DOHH2 (cell line): ENCODE data around the gene VAC14.

ENCODE experiments used
- H3F3A ChIP-seq: fragments of 200-600 bp; sonication (generic), shearing (Covaris generic); 2 replicates; pipeline ENCODE4 v1.6.0; 2016; ENCODE audit warnings: antibody characterized with exemption, mild to moderate bottlenecking; ENCODE audit not compliant: control insufficient read depth, insufficient read depth
- H3K27ac ChIP-seq: fragments of 200-600 bp; sonication (generic); 2 replicates; pipeline ENCODE4 v1.5.1; 2014; ENCODE audit warnings: low read depth, mild to moderate bottlenecking, low read length, moderate library complexity
- H3K27me3 ChIP-seq: fragments of 200-600 bp; sonication (generic); 2 replicates; pipeline ENCODE4 v1.6.1; 2014; ENCODE audit warnings: mild to moderate bottlenecking, low read length, mixed read lengths; ENCODE audit not compliant: control insufficient read depth
- H3K36me3 ChIP-seq: fragments of 200-600 bp; sonication (generic); 2 replicates; pipeline ENCODE4 v1.6.1; 2014; ENCODE audit warnings: mild to moderate bottlenecking, low read length, moderate library complexity, mixed read lengths; ENCODE audit not compliant: control insufficient read depth
- H3K4me1 ChIP-seq: fragments of 200-600 bp; sonication (generic); 2 replicates; pipeline ENCODE4 v1.6.1; 2014; ENCODE audit warnings: mild to moderate bottlenecking, low read length, mixed read lengths; ENCODE audit not compliant: control insufficient read depth
- H3K4me2 ChIP-seq: fragments of 200-600 bp; sonication (generic); 2 replicates; pipeline ENCODE4 v1.6.0; 2014; ENCODE audit warnings: mild to moderate bottlenecking, low read length, moderate library complexity
- H3K4me3 ChIP-seq: fragments of 200-600 bp; sonication (generic); 2 replicates; pipeline ENCODE4 v1.5.1; 2014; ENCODE audit warnings: mild to moderate bottlenecking, low read length, mixed read lengths
- H3K79me2 ChIP-seq: fragments of 200-600 bp; sonication (generic); 2 replicates; pipeline ENCODE4 v1.6.1; 2014; ENCODE audit warnings: mild to moderate bottlenecking, low read length, mixed read lengths; ENCODE audit not compliant: control insufficient read depth
- H3K9me2 ChIP-seq: fragments of 200-600 bp; sonication (generic); replicated peaks from 2 replicates; pipeline ENCODE4 v1.6.1; 2014; ENCODE audit warnings: mild to moderate bottlenecking, low read length, mixed read lengths; ENCODE audit not compliant: control insufficient read depth
- H3K9me3 ChIP-seq: fragments of 200-600 bp; sonication (generic); 2 replicates; pipeline ENCODE4 v1.6.1; 2014; ENCODE audit warnings: antibody characterized with exemption, low read length, mixed read lengths; ENCODE audit not compliant: control insufficient read depth, insufficient read depth
- H4K20me1 ChIP-seq: fragments of 200-600 bp; sonication (generic); 2 replicates; pipeline ENCODE4 v1.6.0; 2014; ENCODE audit warnings: low read depth, mild to moderate bottlenecking, antibody characterized with exemption, low read length, moderate library complexity; ENCODE audit not compliant: control insufficient read depth, insufficient read depth
- EZH2phosphoT487 ChIP-seq: fragments of 200-600 bp; sonication (generic); IDR thresholded peaks from 2 replicates; pipeline ENCODE4 v1.6.1; 2017; ENCODE audit warnings: borderline replicate concordance, mild to moderate bottlenecking, antibody characterized with exemption, low read length, moderate library complexity, mixed read lengths
- TF ChIP-seq, protein P1 (sequence below): fragments of 200-600 bp; sonication (generic); IDR thresholded peaks from one replicate; pipeline ENCODE4 v1.5.1; 2014; ENCODE audit warnings: antibody characterized with exemption, mild to moderate bottlenecking, low read depth, low read length; ENCODE audit not compliant: poor library complexity, severe bottlenecking

The VAC14 gene

DNA sequence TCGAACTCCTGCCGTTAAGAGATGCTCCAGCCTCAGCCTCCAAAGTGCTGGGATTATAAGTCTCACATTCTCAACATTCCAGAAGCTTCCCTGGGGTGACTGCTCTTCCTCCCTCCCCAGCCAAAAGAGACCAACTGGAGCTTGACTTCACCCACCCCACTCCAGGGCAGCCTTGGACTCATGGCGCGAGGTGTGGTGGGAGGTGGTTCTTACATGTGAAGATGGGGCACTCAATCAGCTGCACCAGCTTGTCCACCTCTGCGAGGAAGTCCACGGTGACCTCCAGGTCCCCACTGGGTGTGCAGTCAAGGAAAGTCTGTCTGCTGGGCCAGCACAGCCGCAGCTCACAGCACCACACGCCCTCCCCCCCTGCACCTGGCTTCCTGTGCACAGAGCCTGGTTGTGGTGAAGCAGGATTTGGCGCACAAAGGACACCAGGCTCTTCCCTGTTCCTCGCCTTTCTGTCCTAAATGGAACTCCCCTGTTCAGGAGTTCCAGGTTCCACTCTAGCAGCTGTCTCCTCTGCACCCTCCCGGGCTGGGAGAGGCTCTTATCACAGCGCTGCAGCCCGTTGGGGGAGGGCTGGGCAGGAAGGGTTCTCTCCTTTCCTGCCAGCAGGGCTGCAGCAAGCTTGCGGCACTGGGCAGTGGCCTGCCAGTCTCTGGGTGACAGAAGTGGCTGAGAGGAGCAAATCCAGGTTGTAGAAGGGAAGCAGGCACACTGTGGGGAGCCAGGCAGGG, 105.5 kb downstream of the VAC14 start:
- Histone ChIP-seq H3K27me3 (no peaks in the 10 kb centered on the region), H3K9me3 (no peaks in the 10 kb centered on the region), H3K27ac (no peak overlapping the region), H3K4me2 (no peak overlapping the region), H3K4me3 (no peak overlapping the region), H3K36me3 (no peaks in the 10 kb centered on the region), H4K20me1 (no peaks in the 10 kb centered on the region), H3F3A (no peaks in the 10 kb centered on the region), H3K79me2 (no peaks in the 10 kb centered on the region), H3K9me2 (no peaks in the 10 kb centered on the region), H3K4me1 (peaks cover 6% of the 10 kb centered on the region; the same call in 1 of the 2 replicates)
- no peak for TF ChIP-seq EZH2phosphoT487
- TF ChIP-seq, protein P1, sequence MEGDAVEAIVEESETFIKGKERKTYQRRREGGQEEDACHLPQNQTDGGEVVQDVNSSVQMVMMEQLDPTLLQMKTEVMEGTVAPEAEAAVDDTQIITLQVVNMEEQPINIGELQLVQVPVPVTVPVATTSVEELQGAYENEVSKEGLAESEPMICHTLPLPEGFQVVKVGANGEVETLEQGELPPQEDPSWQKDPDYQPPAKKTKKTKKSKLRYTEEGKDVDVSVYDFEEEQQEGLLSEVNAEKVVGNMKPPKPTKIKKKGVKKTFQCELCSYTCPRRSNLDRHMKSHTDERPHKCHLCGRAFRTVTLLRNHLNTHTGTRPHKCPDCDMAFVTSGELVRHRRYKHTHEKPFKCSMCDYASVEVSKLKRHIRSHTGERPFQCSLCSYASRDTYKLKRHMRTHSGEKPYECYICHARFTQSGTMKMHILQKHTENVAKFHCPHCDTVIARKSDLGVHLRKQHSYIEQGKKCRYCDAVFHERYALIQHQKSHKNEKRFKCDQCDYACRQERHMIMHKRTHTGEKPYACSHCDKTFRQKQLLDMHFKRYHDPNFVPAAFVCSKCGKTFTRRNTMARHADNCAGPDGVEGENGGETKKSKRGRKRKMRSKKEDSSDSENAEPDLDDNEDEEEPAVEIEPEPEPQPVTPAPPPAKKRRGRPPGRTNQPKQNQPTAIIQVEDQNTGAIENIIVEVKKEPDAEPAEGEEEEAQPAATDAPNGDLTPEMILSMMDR, result no peak

DNA sequence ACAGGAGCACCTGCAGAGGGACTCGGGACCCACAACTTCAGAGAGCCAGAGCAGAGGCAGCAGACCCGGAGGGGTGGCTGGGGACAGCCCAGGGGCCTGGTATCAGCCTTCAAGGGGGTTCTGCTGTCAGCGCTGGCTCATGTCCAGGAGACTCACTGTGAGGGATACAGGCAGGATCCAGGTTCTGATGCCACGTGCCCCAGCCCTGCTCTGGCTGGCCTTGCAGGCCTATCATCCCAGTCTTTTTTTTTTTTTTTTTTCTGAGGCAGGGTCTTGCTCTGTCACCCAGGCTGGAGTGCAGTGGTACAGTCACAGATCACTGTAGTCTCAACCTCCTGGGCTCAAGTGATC, 106.1 kb downstream of the VAC14 start:
- no peaks in the 10 kb centered on the region for H4K20me1 ChIP-seq
- no peaks in the 10 kb centered on the region for H3K36me3 ChIP-seq
- TF ChIP-seq, protein P1, result no peak
- TF ChIP-seq EZH2phosphoT487, result no peak
- H3K4me3 ChIP-seq, result no peak overlapping the region
- no peaks in the 10 kb centered on the region for H3K27me3 ChIP-seq
- H3K4me1 ChIP-seq, result peaks cover 6% of the 10 kb centered on the region; the same call in 1 of the 2 replicates
- H3K4me2 ChIP-seq, result no peak overlapping the region
- no peak overlapping the region for H3K27ac ChIP-seq
- no peaks in the 10 kb centered on the region for H3F3A ChIP-seq
- H3K79me2 ChIP-seq, result no peaks in the 10 kb centered on the region
- H3K9me2 ChIP-seq, result no peaks in the 10 kb centered on the region
- H3K9me3 ChIP-seq, result no peaks in the 10 kb centered on the region

DNA sequence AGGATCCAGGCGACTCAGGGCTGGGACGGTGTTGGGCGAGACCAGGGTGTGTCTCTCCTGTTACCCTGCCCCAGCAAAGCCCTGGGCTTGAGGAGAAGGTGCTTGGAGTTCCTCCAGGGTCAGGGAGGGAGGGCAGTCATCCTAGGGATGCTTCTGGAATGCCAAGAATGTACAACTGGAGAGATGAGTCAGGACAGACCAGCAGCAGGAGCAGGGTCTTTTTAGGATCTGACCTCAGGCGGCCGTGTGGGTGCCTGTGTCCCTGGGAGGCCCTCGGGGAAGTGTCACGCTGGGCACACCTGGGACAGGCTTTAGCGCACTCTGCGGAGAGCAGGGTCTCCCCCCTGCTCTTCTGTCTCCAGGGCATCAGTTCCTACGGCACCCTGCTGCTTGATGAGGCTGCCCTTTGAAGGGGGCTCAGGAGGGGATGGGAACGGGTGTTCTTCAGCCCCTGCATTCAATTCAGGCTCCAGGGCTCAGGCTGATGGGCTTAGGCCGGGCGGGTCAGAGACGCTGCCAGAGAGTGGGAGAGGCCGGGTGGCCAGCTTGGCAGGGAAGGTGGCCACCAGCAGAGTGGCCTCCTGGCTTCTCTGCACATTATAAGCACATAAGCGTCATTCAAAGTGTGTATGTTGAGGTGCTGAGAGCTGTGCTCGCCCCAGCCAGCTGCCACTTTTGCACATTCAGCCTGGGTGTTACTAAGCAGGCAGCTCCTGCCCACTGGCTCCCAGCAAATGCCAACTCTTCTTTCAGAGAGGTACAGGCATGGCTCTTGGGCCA, 106.7 kb downstream of the VAC14 start:
- no peak overlapping the region for H3K27ac ChIP-seq
- H3K4me2 ChIP-seq, result no peak overlapping the region
- H3K9me2 ChIP-seq, result no peaks in the 10 kb centered on the region
- H3K4me3 ChIP-seq, result no peak overlapping the region
- no peaks in the 10 kb centered on the region for H3K36me3 ChIP-seq
- no peaks in the 10 kb centered on the region for H3K79me2 ChIP-seq
- H3K4me1 ChIP-seq, result peaks cover 6% of the 10 kb centered on the region; the same call in 1 of the 2 replicates
- H3K27me3 ChIP-seq, result no peaks in the 10 kb centered on the region
- no peaks in the 10 kb centered on the region for H3F3A ChIP-seq
- TF ChIP-seq, protein P1, result no peak
- no peak for TF ChIP-seq EZH2phosphoT487
- no peaks in the 10 kb centered on the region for H4K20me1 ChIP-seq
- H3K9me3 ChIP-seq, result no peaks in the 10 kb centered on the region
